Measurements from ENCODE around the gene LAIR1.

- TF ChIP-seq CTCF (conservative IDR thresholded peaks at IDR 0.05 in 1 of 2, IDR thresholded peaks at IDR 0.05 in 1 of 2; ENCODE audit: extremely low read depth in 1 of 2, insufficient read depth in 1 of 2, low read depth in 1 of 2, low read length in 2 of 2): no peak
- no peak for TF ChIP-seq EZH2 (IDR thresholded peaks at IDR 0.05; ENCODE audit: borderline replicate concordance, low read length)
Observed at GRCh38 chr19:54380897-54381296, 16.2 kb upstream of the LAIR1 start.

Measured in mammary epithelial cell (primary cell).